Uterus (tissue), 2 donors: Measurements from ENCODE around the gene EPGN.

Experiments used
- CTCF ChIP-seq, 4 experiments: fragments of 200-600 bp in 2 of 4; fragments of 450-650 bp in 2 of 4; sonication (generic) in 2 of 4; IDR thresholded peaks; one replicate each; pipeline ENCODE4 v1.5.1; 2016 to 2019; ENCODE audit warnings: antibody characterized with exemption in 4 of 4, mild to moderate bottlenecking in 2 of 4, moderate library complexity in 1 of 4
- POLR2A ChIP-seq, 2 donors: fragments of 450-650 bp; IDR thresholded peaks; one replicate each; pipeline ENCODE4 v1.6.1; 2016; ENCODE audit warnings: antibody characterized with exemption in 2 of 2, mild to moderate bottlenecking in 1 of 2, moderate library complexity in 1 of 2

GRCh38 chr4:74330295-74330750 is 22.1 kb downstream of the EPGN start:
- TF ChIP-seq CTCF (IDR thresholded peaks at IDR 0.05): no peak
- no peak for TF ChIP-seq POLR2A (IDR thresholded peaks at IDR 0.05)
